Panc1 (cell line): Measurements from ENCODE around the gene EIF4E.

Source experiments
- POLR2AphosphoS5 ChIP-seq: IDR thresholded peaks from 2 replicates; pipeline ENCODE4 v1.6.1; 2012; ENCODE audit warnings: mild to moderate bottlenecking, low read depth, low read length, moderate library complexity
- TF ChIP-seq, protein P1 (sequence below): fragments of 450-650 bp; IDR thresholded peaks from 2 replicates; pipeline ENCODE4 v1.5.1; 2017; ENCODE audit warnings: mild to moderate bottlenecking

DNA sequence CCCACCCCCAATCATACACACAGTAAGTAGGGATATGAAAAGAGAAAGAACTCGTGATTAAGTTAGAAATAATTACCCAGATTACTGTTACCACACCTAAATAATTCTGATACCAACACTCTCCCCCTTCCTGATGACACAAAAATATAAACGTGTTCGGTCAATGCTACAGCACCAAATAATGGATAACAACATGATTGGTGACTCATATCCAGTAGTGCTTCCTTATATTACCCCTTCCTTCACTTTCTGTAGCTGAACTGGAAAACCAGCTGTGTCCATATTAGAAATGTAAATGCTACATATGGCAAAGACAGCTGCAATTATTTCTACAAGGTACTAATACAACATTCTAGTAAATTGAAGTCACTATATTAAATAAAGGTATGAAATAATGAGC lies 20.8 kb downstream of the EIF4E start:
- TF ChIP-seq POLR2AphosphoS5, result no peak
- TF ChIP-seq, protein P1, sequence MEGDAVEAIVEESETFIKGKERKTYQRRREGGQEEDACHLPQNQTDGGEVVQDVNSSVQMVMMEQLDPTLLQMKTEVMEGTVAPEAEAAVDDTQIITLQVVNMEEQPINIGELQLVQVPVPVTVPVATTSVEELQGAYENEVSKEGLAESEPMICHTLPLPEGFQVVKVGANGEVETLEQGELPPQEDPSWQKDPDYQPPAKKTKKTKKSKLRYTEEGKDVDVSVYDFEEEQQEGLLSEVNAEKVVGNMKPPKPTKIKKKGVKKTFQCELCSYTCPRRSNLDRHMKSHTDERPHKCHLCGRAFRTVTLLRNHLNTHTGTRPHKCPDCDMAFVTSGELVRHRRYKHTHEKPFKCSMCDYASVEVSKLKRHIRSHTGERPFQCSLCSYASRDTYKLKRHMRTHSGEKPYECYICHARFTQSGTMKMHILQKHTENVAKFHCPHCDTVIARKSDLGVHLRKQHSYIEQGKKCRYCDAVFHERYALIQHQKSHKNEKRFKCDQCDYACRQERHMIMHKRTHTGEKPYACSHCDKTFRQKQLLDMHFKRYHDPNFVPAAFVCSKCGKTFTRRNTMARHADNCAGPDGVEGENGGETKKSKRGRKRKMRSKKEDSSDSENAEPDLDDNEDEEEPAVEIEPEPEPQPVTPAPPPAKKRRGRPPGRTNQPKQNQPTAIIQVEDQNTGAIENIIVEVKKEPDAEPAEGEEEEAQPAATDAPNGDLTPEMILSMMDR, result no peak
